ENCODE measurements around the gene TLN1.

Gene TLN1

GRCh38 chr9:35690614-35691333 is 41.2 kb downstream of the TLN1 start:
- Histone ChIP-seq H3K4me3 (replicated peaks; ENCODE audit: low read depth, low read length) (peak overlapping the region; percentile 71), H3K36me3 (ENCODE audit: control insufficient read depth, insufficient read depth, low read length) (no peaks in the 10 kb centered on the region), H3K27me3 (replicated peaks; ENCODE audit: control insufficient read depth, insufficient read depth, low read length) (no peaks in the 10 kb centered on the region)
- TF ChIP-seq, protein P1, sequence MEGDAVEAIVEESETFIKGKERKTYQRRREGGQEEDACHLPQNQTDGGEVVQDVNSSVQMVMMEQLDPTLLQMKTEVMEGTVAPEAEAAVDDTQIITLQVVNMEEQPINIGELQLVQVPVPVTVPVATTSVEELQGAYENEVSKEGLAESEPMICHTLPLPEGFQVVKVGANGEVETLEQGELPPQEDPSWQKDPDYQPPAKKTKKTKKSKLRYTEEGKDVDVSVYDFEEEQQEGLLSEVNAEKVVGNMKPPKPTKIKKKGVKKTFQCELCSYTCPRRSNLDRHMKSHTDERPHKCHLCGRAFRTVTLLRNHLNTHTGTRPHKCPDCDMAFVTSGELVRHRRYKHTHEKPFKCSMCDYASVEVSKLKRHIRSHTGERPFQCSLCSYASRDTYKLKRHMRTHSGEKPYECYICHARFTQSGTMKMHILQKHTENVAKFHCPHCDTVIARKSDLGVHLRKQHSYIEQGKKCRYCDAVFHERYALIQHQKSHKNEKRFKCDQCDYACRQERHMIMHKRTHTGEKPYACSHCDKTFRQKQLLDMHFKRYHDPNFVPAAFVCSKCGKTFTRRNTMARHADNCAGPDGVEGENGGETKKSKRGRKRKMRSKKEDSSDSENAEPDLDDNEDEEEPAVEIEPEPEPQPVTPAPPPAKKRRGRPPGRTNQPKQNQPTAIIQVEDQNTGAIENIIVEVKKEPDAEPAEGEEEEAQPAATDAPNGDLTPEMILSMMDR (IDR thresholded peaks at IDR 0.05; ENCODE audit: insufficient read depth, low read length, poor library complexity, severe bottlenecking), result no peak
- DNase-seq (ENCODE audit: extremely low read depth, insufficient read length), result no peak

- Histone ChIP-seq H3K4me3 (replicated peaks; ENCODE audit: low read depth, low read length) (peak overlapping the region; percentile 71), H3K27me3 (replicated peaks; ENCODE audit: control insufficient read depth, insufficient read depth, low read length) (no peaks in the 10 kb centered on the region), H3K36me3 (ENCODE audit: control insufficient read depth, insufficient read depth, low read length) (no peaks in the 10 kb centered on the region)
- no peak for DNase-seq (ENCODE audit: extremely low read depth, insufficient read length)
- TF ChIP-seq, protein P1 (IDR thresholded peaks at IDR 0.05; ENCODE audit: insufficient read depth, low read length, poor library complexity, severe bottlenecking), result no peak
These were observed 41.7 kb downstream of the TLN1 start for GRCh38 chr9:35690294-35690613.

DNA sequence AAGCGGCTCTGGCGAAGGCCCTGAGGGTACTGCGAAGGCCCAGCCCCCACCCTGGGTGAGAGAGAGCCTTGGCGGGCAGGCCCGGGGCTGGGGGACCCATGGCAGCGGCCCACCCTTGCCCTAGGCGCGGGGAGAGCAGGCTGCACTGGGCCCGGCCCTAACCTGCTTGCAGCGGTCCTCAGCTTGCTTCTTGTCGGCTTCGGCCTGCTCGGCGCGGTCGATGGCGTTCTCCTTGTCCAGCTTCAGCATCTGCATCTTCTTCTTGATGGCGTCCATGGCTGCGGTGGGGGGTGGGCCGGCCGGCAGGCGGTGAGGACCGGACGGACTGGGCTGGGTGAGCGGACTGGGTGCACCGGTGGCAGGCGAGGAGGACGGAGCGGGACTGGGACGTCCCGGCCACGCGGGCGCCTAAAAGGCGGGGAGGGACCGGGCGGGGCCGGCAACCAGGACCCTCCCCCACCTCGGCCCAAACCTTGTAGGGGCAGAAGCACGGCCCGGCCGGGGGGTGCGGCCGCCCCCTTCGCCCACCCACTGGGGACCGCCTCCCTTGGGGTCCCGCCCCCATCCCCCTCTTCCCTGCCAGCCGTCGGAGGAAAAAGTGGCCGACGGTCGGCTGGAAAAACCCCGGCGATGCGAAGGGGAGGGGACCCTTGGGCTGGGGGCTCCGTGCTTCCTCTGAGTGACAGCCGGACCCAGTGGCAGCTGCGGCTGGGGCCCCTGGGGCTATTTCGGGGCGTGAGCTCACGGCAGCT is 42.3 kb downstream of the TLN1 start, which contains the start of gene TPM2:
TPM2 (minus strand) TSS at position 384 of the 752 bp plus-strand sequence; CDS start at position 276, 108 bp downstream.
- TF ChIP-seq, protein P1 (IDR thresholded peaks at IDR 0.05; ENCODE audit: insufficient read depth, low read length, poor library complexity, severe bottlenecking), result no peak
- Histone ChIP-seq H3K27me3 (replicated peaks; ENCODE audit: control insufficient read depth, insufficient read depth, low read length) (no peaks in the 10 kb centered on the region), H3K4me3 (replicated peaks; ENCODE audit: low read depth, low read length) (peak within 1 kb of the TSS; percentile 71), H3K36me3 (ENCODE audit: control insufficient read depth, insufficient read depth, low read length) (no peaks in the 10 kb centered on the region)
- DNase-seq (ENCODE audit: extremely low read depth, insufficient read length), result no peak

DNA sequence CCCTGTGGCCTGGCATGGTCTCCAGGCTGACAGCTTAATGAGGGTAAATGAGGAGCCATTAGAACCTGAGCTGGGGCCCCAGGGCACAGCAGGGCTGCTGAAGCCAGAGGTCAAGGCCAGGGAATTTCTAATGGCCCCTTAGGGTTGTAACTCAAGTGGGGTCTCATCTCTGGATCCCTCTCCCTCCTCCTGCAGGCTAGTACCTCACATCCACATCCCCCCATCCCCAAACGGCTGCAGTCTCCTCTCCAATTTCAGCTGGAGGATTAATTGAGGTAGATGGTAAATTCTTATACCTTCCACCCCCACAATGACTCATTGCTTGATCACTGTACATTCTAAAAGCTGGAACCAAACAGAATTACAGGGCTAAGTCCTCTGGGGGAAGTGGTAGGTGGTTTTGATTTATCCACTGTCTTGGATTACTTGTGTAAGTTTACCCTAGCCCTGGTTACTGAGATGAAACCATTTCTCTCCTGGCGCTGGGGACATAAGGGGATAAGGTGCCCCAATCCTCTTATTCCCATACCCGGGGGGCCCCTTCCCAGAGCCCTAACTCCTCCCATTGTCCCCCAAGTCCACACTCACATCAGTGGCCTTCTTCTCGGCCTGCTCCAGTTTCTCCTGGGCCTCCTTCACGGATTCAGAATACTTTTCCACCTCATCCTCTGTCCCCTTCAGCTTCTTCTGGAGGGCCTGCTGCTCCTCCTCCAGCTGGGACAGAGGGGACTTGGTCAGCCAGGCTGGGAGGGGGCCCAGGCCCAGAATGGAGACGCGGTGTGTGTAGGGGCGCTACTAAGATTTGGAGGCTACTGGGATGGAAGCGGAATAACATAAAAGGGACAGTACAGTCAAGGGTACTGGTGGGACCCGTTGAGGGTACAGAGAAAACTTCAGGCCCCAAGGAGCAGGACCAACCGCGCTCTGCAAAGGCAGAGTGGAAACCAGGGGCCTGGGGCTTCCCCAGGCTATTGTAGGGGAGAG is 43.1 kb downstream of the TLN1 start:
- TF ChIP-seq, protein P1 (IDR thresholded peaks at IDR 0.05; ENCODE audit: insufficient read depth, low read length, poor library complexity, severe bottlenecking), result no peak
- DNase-seq (ENCODE audit: extremely low read depth, insufficient read length), result no peak
- Histone ChIP-seq H3K27me3 (replicated peaks; ENCODE audit: control insufficient read depth, insufficient read depth, low read length) (no peaks in the 10 kb centered on the region), H3K36me3 (ENCODE audit: control insufficient read depth, insufficient read depth, low read length) (no peaks in the 10 kb centered on the region), H3K4me3 (replicated peaks; ENCODE audit: low read depth, low read length) (no peak overlapping the region)

- Histone ChIP-seq H3K27me3 (replicated peaks; ENCODE audit: control insufficient read depth, insufficient read depth, low read length) (no peaks in the 10 kb centered on the region), H3K4me3 (replicated peaks; ENCODE audit: low read depth, low read length) (no peak overlapping the region), H3K36me3 (ENCODE audit: control insufficient read depth, insufficient read depth, low read length) (no peaks in the 10 kb centered on the region)
- TF ChIP-seq, protein P1 (IDR thresholded peaks at IDR 0.05; ENCODE audit: insufficient read depth, low read length, poor library complexity, severe bottlenecking), result no peak
- no peak for DNase-seq (ENCODE audit: extremely low read depth, insufficient read length)
These were observed 43.9 kb downstream of the TLN1 start for GRCh38 chr9:35687972-35688557.
